Heart left ventricle (tissue), 13 donors: ENCODE measurements around the gene MEA1.

Source experiments
- POLR2A ChIP-seq, 2 donors: fragments of 450-650 bp; IDR thresholded peaks; one replicate each; pipeline ENCODE4 v1.6.1; 2017; ENCODE audit warnings: antibody characterized with exemption in 2 of 2, mild to moderate bottlenecking in 2 of 2, moderate library complexity in 2 of 2
- TF ChIP-seq, protein P1 (sequence below), 12 donors: fragments of 200-600 bp; sonication (generic) in 4 of 12; IDR thresholded peaks; one replicate each; pipeline versions ENCODE4 v1.5.0 to v1.8.0; 2018 to 2022; ENCODE audit warnings: antibody characterized with exemption in 12 of 12, mild to moderate bottlenecking in 5 of 12
- donor health status: ischemic (EF 13 %, LVEDD 7.1; RV severe dilation, severe dysfunction).
- donor health status: DM: no; HTN: yes; CAD: no.
- donor health status: DM: no; HTN: no; CAD: no.
- donor health status: ischemic (EF 25% LVEDD 6.9; RV normal size, moderate dysfunction).
- donor health status: ischemic (EF 25% LVEDD 5.7; RV mildly dilated, moderate dysfunction).
- donor health status: ischemic (EF 35%, LVEDD 5.7; RV mildly dilated, moderate dysfunction).
- donor health status: nonischemic (EF 11% LVEDD 7.7; RV severe dilation, severe dysfunction).
- donor health status: DM: yes; HTN: yes; CAD: no.
- donor health status: PGD.
- donor health status: ischemic (EF 29% LVEDD 5.4; RV normal size, mild dysfunction).
- donor health status: nonischemic (EF 23%, LVEDD 6.1; RV moderate dilation, normal function).

DNA sequence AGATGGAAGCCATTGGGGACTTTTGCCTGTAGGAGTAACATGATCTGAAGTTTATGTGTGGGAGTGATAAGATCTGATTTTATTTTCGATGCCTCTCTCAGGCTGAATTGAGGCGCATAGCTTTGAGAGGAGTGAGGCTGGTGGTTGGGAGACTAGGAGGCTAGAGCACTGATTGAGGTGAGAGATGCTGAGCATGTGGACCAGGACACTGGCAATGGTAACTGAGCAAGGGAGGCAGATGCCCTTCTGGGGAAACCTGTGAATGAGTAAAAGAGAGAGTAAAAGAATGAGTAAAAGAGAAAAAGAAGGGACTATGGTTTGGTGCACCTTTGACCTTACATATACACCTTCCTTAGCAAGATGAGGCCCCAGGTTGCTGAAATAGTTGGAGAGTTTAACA, 10.7 kb upstream of the MEA1 start:
- TF ChIP-seq, protein P1, sequence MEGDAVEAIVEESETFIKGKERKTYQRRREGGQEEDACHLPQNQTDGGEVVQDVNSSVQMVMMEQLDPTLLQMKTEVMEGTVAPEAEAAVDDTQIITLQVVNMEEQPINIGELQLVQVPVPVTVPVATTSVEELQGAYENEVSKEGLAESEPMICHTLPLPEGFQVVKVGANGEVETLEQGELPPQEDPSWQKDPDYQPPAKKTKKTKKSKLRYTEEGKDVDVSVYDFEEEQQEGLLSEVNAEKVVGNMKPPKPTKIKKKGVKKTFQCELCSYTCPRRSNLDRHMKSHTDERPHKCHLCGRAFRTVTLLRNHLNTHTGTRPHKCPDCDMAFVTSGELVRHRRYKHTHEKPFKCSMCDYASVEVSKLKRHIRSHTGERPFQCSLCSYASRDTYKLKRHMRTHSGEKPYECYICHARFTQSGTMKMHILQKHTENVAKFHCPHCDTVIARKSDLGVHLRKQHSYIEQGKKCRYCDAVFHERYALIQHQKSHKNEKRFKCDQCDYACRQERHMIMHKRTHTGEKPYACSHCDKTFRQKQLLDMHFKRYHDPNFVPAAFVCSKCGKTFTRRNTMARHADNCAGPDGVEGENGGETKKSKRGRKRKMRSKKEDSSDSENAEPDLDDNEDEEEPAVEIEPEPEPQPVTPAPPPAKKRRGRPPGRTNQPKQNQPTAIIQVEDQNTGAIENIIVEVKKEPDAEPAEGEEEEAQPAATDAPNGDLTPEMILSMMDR (IDR thresholded peaks at IDR 0.05): no peak
- no peak for TF ChIP-seq POLR2A (IDR thresholded peaks at IDR 0.05)
